Activated naive CD8-positive, alpha-beta T cell treated with anti-CD3 and anti-CD28 coated beads, Interleukin-2, amount 50 U/mL, for 16 hours (primary cell): Measurements from ENCODE around the gene SLC1A6.
"Not testable (repeated sequence)": the region's sequence is repeated elsewhere in the genome, so short reads cannot be mapped to it uniquely, and the experiment has no call there.

Experiments used
- DNase-seq: peaks from one replicate; pipeline ENCODE4 v3.0.0-alpha.2; 2020; ENCODE audit warnings: low read depth, low spot score

The SLC1A6 gene

GRCh38 chr19:14979476-14980255 lies at the start of gene SLC1A6:
Gene SLC1A6, minus strand, starts transcription at chr19:14979864. Its CDS starts 6,954 bp downstream, at chr19:14972910.
- DNase-seq, result no peak

- DNase-seq, result no peak
Observed at GRCh38 chr19:15028490-15028889, 48.8 kb upstream of the SLC1A6 start.

GRCh38 chr19:15025217-15025616 lies 45.6 kb upstream of the SLC1A6 start:
- no peak for DNase-seq

GRCh38 chr19:15022752-15023151 lies 43.1 kb upstream of the SLC1A6 start:
- DNase-seq, result no peak

- DNase-seq, result no peak
Observed at GRCh38 chr19:15021286-15022007, 41.8 kb upstream of the SLC1A6 start.

GRCh38 chr19:15018836-15019235 lies 39.2 kb upstream of the SLC1A6 start:
- DNase-seq, result not testable (repeated sequence)

- no peak for DNase-seq
Observed at GRCh38 chr19:15015946-15016542, 36.4 kb upstream of the SLC1A6 start.

GRCh38 chr19:15014579-15014978 lies 34.9 kb upstream of the SLC1A6 start:
- no peak for DNase-seq

- no peak for DNase-seq
Observed at GRCh38 chr19:15010501-15011300, 31.0 kb upstream of the SLC1A6 start.

- no peak for DNase-seq
Observed at GRCh38 chr19:15008308-15008707, 28.6 kb upstream of the SLC1A6 start.

- DNase-seq, result no peak
Observed at GRCh38 chr19:14997981-14998380, 18.3 kb upstream of the SLC1A6 start.

- DNase-seq, result no peak
Observed at GRCh38 chr19:14992780-14993179, 13.1 kb upstream of the SLC1A6 start.

GRCh38 chr19:14985133-14985532 lies 5.5 kb upstream of the SLC1A6 start:
- DNase-seq, result no peak

- no peak for DNase-seq
Observed at GRCh38 chr19:14978161-14978776, 1.4 kb downstream of the SLC1A6 start.

GRCh38 chr19:14977128-14977527 lies 2.5 kb downstream of the SLC1A6 start:
- no peak for DNase-seq

GRCh38 chr19:14974488-14974887 lies 5.2 kb downstream of the SLC1A6 start:
- no peak for DNase-seq

GRCh38 chr19:14972676-14973075 lies 7.0 kb downstream of the SLC1A6 start:
- DNase-seq, result no peak

- DNase-seq, result no peak
Observed at GRCh38 chr19:14971474-14971873, 8.2 kb downstream of the SLC1A6 start.

- no peak for DNase-seq
Observed at GRCh38 chr19:14968247-14968646, 11.4 kb downstream of the SLC1A6 start.

- no peak for DNase-seq
Observed at GRCh38 chr19:14961956-14962685, 17.5 kb downstream of the SLC1A6 start.

GRCh38 chr19:14959263-14959662 lies 20.4 kb downstream of the SLC1A6 start:
- no peak for DNase-seq
